ENCODE results near the gene MEN1.

The MEN1 gene

DNA sequence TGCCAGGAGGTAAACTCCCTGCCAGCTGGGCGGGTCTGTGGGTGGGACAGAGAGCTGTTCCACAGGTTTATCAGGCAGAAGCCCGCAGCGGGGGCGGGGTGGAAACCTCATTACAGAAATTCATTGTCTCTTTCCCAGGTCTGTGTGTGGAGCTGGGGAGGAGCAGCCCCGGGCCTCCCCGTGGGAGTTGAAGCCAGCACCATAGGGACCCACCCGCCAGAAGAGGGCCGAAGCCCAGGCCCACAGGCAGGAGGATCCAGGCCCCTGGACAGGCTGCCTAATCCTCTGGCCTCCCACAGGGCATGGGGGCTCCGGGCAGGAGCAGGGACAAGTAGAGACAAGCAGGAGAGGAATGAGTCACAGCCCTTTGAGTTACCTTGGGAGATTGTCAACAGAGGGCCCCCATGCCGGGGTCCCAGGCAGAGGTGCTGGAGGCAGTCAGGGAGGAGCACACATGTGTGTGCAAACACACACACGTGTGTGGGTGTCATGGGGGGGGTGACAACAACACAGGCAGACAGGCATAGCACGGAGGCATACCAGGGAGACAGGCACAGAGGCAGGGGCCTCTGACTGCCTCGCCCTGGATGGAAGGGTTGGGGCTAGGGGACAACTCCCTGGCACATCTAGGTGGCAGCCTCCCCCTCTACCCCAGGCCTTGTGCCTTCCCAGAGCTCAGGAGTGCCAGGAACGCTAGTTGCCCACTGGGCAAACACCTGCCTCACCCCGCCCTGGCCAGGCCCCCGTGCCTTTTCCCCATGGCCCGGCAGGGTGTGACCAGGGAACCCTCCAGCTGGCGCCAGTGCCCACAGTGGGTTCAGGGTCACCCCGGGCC is 32.7 kb upstream of the MEN1 start:
- TF ChIP-seq, protein P1, sequence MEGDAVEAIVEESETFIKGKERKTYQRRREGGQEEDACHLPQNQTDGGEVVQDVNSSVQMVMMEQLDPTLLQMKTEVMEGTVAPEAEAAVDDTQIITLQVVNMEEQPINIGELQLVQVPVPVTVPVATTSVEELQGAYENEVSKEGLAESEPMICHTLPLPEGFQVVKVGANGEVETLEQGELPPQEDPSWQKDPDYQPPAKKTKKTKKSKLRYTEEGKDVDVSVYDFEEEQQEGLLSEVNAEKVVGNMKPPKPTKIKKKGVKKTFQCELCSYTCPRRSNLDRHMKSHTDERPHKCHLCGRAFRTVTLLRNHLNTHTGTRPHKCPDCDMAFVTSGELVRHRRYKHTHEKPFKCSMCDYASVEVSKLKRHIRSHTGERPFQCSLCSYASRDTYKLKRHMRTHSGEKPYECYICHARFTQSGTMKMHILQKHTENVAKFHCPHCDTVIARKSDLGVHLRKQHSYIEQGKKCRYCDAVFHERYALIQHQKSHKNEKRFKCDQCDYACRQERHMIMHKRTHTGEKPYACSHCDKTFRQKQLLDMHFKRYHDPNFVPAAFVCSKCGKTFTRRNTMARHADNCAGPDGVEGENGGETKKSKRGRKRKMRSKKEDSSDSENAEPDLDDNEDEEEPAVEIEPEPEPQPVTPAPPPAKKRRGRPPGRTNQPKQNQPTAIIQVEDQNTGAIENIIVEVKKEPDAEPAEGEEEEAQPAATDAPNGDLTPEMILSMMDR (conservative IDR thresholded peaks at IDR 0.05; ENCODE audit: low read depth) = no peak
- ChIA-PET POLR2A (ENCODE audit: low non-redundant PET) (interaction anchor here (0.6 to 0.7 kb wide), 2 partner anchors 23 to 171 kb away, joined by 3 to 6 read pairs; partner anchors contain the start of gene ARL2), CTCF (interaction anchor here (0.7 to 2.5 kb wide), 9 partner anchors 25 to 267 kb away, joined by 3 to 13 read pairs (median 3); partner anchors contain the start of genes ARL2 and PYGM)
- DNase-seq (ENCODE audit: low spot score) = peak; percentile 94
- H3K27ac ChIP-seq = peak overlapping the region; percentile 99

DNA sequence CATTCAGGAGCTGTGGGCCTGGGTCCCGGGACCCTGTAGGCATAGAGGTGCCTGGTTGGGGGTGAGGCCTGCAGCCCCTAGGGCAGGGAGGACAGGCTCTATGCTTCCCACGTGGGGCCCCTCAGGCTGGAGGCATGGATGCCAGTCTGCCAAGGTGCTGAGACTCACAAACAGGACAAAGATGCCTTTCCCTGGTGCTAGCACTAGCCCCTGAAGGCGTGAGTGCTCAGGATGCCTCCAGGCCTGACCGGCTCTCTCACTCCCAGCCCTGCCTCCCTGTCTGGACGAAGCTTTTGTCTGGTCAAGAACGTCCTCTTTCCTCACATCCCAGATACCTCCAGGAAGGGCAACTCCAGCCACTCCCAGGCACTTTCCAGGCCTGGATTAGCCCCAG is 32.0 kb upstream of the MEN1 start:
- H3K27ac ChIP-seq = peak overlapping the region; percentile 99
- CTCF ChIA-PET = interaction anchor here (0.7 to 1.3 kb wide), 3 partner anchors 39 to 268 kb away, joined by 3 to 5 read pairs (median 4); no protein-coding TSS in a partner anchor
- POLR2A ChIA-PET (ENCODE audit: low non-redundant PET) = interaction anchor here (0.6 kb wide), 1 partner anchor 22 kb away, joined by 6 read pairs; no protein-coding TSS in a partner anchor
- TF ChIP-seq, protein P1 (conservative IDR thresholded peaks at IDR 0.05; ENCODE audit: low read depth) = no peak
- peak; percentile 44 for DNase-seq (ENCODE audit: low spot score)

DNA sequence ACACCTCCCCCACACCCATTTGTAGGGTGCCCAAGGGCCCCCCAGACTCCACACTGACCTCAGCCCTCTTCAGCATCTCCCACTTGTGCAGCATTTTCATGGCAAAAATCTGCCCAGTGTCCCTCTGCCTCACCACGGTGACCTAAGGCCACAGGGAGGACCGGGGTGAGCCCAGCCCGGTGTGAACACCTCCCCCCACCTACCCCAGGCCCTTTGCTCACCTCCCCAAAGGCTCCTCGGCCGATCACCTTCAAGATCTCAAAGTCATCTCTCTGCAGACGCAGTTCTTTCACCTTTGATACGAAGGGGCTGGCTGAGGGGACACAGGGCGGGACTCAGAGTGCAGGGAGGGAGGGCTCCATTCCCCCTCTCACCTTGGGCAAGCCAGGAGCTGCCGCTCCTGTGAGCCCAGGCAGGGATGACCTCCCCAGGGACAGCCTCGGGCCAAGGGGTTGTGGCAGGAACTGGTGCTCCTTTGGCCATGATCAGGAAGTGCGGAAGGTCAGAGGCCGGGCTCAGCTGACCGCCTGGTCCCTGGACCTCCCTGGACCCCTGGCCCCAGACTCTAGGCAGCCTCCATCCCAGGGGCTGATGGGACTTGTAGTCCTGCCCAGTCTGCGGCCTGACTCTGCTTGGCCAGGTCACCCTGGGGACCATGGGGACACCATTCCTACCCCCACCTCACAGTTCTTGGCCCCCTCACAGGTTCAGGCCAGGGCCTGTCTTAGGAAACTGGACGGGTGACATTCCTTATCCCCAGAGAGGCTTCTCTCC is 31.4 kb upstream of the MEN1 start:
- TF ChIP-seq, protein P1 (conservative IDR thresholded peaks at IDR 0.05; ENCODE audit: low read depth) = no peak
- ChIA-PET POLR2A (ENCODE audit: low non-redundant PET) (no interaction called here), CTCF (interaction anchor here (0.7 to 1.3 kb wide), 3 partner anchors 27 to 46 kb away, joined by 4 to 7 read pairs (median 5); no protein-coding TSS in a partner anchor)
- peak overlapping the region; percentile 99 for H3K27ac ChIP-seq
- DNase-seq (ENCODE audit: low spot score) = peak; percentile 12

DNA sequence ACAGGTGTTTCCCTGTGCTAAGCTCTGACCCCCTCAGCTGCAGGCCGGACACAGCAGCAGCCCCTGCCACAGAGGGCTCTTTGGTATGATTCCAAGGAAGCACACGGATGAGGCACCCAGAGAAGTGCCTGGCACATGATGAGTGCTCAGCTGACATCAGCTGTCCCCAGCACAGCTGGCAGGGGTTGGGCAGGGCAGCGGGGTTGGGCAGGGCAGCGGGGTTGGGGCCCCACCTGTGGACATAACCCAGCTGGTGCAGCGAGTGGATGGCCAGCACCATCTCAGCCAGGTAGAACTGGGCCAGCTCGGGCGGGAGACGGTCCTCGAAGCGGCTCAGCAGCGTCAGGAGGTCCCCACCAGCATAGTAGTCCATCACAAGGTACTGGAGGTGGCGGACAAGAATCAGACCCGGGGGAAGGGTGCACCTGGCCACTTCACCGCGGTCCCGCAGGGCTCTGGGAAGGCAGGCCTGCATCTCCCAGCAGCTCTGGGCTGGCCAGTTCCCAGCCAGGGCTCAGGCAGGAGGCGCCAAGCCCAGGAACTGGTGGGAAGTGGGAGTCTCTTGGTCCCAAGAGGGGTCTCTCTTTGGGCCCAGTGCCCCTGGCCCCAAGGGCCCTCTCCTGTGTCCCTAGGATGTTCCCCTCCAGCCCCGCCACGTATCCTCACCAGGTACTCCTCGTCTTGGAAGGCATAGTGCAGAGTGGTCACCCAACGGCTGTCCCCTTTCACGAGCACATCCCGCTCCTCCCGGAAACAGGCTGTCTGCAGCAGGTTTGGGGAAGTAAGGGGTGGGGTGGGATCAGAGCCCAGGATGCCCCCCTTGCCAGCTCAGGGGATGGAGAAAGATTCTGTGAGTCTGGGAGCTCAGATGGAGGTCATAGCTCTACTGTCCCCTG is 29.8 kb upstream of the MEN1 start:
- CTCF ChIA-PET = interaction anchor here (0.5 kb wide), 1 partner anchor 115 kb away, joined by 8 read pairs; no protein-coding TSS in a partner anchor
- DNase-seq (ENCODE audit: low spot score) = no peak
- POLR2A ChIA-PET (ENCODE audit: low non-redundant PET) = no interaction called here
- H3K27ac ChIP-seq = peak overlapping the region; percentile 99
- TF ChIP-seq, protein P1 (conservative IDR thresholded peaks at IDR 0.05; ENCODE audit: low read depth) = no peak

DNA sequence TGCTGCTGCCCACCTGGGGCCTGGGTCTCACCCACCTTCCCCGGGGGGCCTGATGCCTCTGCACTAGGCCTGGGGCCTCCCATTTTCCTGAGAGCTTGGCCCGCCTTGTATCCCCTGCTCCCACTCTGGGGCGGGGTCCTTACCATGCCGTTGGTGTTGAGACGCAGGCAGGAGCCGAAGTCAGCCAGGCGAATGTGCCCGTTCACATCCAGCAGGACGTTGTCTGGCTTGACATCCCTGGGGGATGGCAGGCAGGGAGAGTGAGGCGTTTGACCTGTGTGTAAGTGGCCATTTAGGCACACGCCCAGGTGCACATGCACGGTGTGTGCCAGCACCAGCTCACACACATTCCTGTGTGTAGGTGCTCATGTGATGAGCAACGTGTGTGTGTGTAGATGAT is 29.0 kb upstream of the MEN1 start:
- POLR2A ChIA-PET (ENCODE audit: low non-redundant PET) = no interaction called here
- TF ChIP-seq, protein P1 (conservative IDR thresholded peaks at IDR 0.05; ENCODE audit: low read depth) = no peak
- no peak for DNase-seq (ENCODE audit: low spot score)
- CTCF ChIA-PET = interaction anchor here (0.5 kb wide), 1 partner anchor 116 kb away, joined by 8 read pairs; no protein-coding TSS in a partner anchor
- peak overlapping the region; percentile 99 for H3K27ac ChIP-seq

Data from RWPE1 (cell line).